HCT116 (cell line): Measurements from ENCODE around the gene IL3RA. TPM values are rescaled to one million over a fixed set of nuclear protein-coding genes. Genes with fewer than 3 reads are reported as not detected.

Experiments
- ATAC-seq: fragments of 200-7000 bp; cut with Tn5 transposase; 2 replicates; pipeline ENCODE4 v1.9.1; 2020; ENCODE audit warnings: mild to moderate bottlenecking, moderate library complexity
- BruUV-seq: library from RNA; stranded (reverse); fragments of 400-500 nt; replicated peaks from 2 replicates; lab custom pipeline; 2021; lab: Mats Ljungman, UMichigan
- CTCF ChIA-PET: fragments of 300-600 bp; sonication (Branson Sonifier 250); formaldehyde crosslinking; loops from one replicate; lab custom pipeline; 2021; ENCODE audit warnings: antibody characterized with exemption; lab: Charles Lee
- POLR2A ChIA-PET: fragments of 300-600, 350-600 bp; sonication (Branson Sonifier 250); formaldehyde crosslinking; loops from one replicate; lab custom pipeline; 2021; ENCODE audit warnings: antibody characterized with exemption; lab: Charles Lee
- RAD21 ChIA-PET, 2 experiments: fragments of 300-600 bp; sonication (Branson Sonifier 250); formaldehyde crosslinking; loops; one replicate each; lab custom pipeline; 2023; ENCODE audit warnings: low total read pairs in 2 of 2; ENCODE audit not compliant: uncharacterized antibody in 2 of 2, unreplicated experiment in 2 of 2, low non-redundant PET in 1 of 2; lab: Charles Lee
- DNase-seq: peaks from one replicate; pipeline ENCODE4 v3.0.0-alpha.2; 2010; ENCODE audit warnings: low read depth, low spot score
- H2AFZ ChIP-seq: fragments of 200-600 bp; shearing (Covaris generic), sonication (generic); 2 replicates; pipeline ENCODE4 v1.6.1; 2017; ENCODE audit warnings: low read depth, mixed run types, mixed read lengths, antibody characterized with exemption, low read length; ENCODE audit not compliant: poor library complexity, severe bottlenecking
- H3K27ac ChIP-seq: 2 replicates; pipeline ENCODE4 v1.5.1; 2012; ENCODE audit warnings: low read depth, low read length
- H3K27me3 ChIP-seq: fragments of 200-600 bp; sonication (generic); 2 replicates; pipeline ENCODE4 v1.6.1; 2016; ENCODE audit warnings: mixed run types, low read length, mixed read lengths; ENCODE audit not compliant: insufficient read depth
- H3K36me3 ChIP-seq, 2 experiments: fragments of 200-500 bp in 1 of 2; fragments of 200-600 bp in 1 of 2; sonication (Bioruptor generic) in 1 of 2; sonication (generic) in 1 of 2; 2 replicates each; pipeline versions ENCODE4 v1.5.1 to v1.6.1; 2014 to 2016; ENCODE audit warnings: low read length in 2 of 2, inconsistent platforms in 1 of 2, mixed read lengths in 1 of 2, mixed run types in 1 of 2; ENCODE audit not compliant: insufficient read depth in 2 of 2, control insufficient read depth in 1 of 2
- H3K4me1 ChIP-seq, 2 experiments: fragments of 200-600 bp in 1 of 2; sonication (generic) in 1 of 2; 2 replicates each; pipeline versions ENCODE4 v1.5.1 to v1.6.1; 2012 to 2017; ENCODE audit warnings: low read length in 2 of 2, inconsistent platforms in 1 of 2, mild to moderate bottlenecking in 1 of 2, mixed read lengths in 1 of 2, mixed run types in 1 of 2, moderate library complexity in 1 of 2; ENCODE audit not compliant: insufficient read depth in 2 of 2, control insufficient read depth in 1 of 2
- H3K4me2 ChIP-seq: fragments of 200-600 bp; sonication (generic); 2 replicates; pipeline ENCODE4 v1.6.1; 2017; ENCODE audit warnings: mixed run types, low read length, mixed read lengths
- H3K4me3 ChIP-seq, 2 experiments: fragments of 200-600 bp in 1 of 2; sonication (generic) in 1 of 2; replicated peaks in 1 of 2; 2 replicates each; pipeline ENCODE4 v1.5.1; 2011 to 2016; ENCODE audit warnings: low read length in 2 of 2, control low read depth in 1 of 2, low read depth in 1 of 2, mild to moderate bottlenecking in 1 of 2, mixed read lengths in 1 of 2, mixed run types in 1 of 2
- H3K79me2 ChIP-seq: fragments of 200-600 bp; sonication (generic); 2 replicates; pipeline ENCODE4 v1.6.1; 2017; ENCODE audit warnings: mild to moderate bottlenecking, mixed run types, low read length, moderate library complexity, mixed read lengths; ENCODE audit not compliant: insufficient read depth
- H3K9ac ChIP-seq: fragments of 200-600 bp; sonication (generic); 2 replicates; pipeline ENCODE4 v1.6.1; 2016; ENCODE audit warnings: low read length, mixed read lengths
- H3K9me2 ChIP-seq: fragments of 200-600 bp; sonication (generic), shearing (Covaris generic); 2 replicates; pipeline ENCODE4 v1.6.1; 2017; ENCODE audit warnings: mixed run types, mild to moderate bottlenecking, moderate library complexity; ENCODE audit not compliant: insufficient read depth
- H3K9me3 ChIP-seq, 2 experiments: fragments of 200-500 bp in 1 of 2; fragments of 200-600 bp in 1 of 2; sonication (Bioruptor generic) in 1 of 2; sonication (generic) in 1 of 2; 2 replicates each; pipeline ENCODE4 v1.6.1; 2014 to 2017; ENCODE audit warnings: low read length in 2 of 2, mixed read lengths in 2 of 2, inconsistent platforms in 1 of 2, low read depth in 1 of 2, mild to moderate bottlenecking in 1 of 2, mixed run types in 1 of 2, moderate library complexity in 1 of 2; ENCODE audit not compliant: control insufficient read depth in 1 of 2, insufficient read depth in 1 of 2
- H4K20me1 ChIP-seq: fragments of 200-600 bp; sonication (generic), shearing (Covaris generic); 2 replicates; pipeline ENCODE4 v1.6.1; 2017; ENCODE audit warnings: mixed run types, mild to moderate bottlenecking, moderate library complexity; ENCODE audit not compliant: insufficient read depth
- CBX3 ChIP-seq: IDR thresholded peaks from 2 replicates; pipeline ENCODE4 v1.6.1; 2012; ENCODE audit warnings: low read depth
- EGR1 ChIP-seq: IDR thresholded peaks from 2 replicates; pipeline ENCODE4 v1.6.1; 2012; ENCODE audit warnings: low read depth
- ELF1 ChIP-seq: IDR thresholded peaks from 2 replicates; pipeline ENCODE4 v1.6.1; 2012; ENCODE audit warnings: low read depth, borderline replicate concordance
- EZH2 ChIP-seq: fragments of 200-600 bp; sonication (generic); IDR thresholded peaks from 2 replicates; pipeline ENCODE4 v1.6.1; 2017; ENCODE audit warnings: antibody characterized with exemption, mixed run types
- POLR2A ChIP-seq: IDR thresholded peaks from 2 replicates; pipeline ENCODE4 v1.7.0; 2011; ENCODE audit warnings: borderline replicate concordance; ENCODE audit not compliant: insufficient read depth, insufficient read length; ENCODE audit errors: extremely low read depth
- POLR2AphosphoS5 ChIP-seq: IDR thresholded peaks from 2 replicates; pipeline ENCODE4 v1.6.1; 2011; ENCODE audit warnings: mild to moderate bottlenecking, low read depth, low read length, moderate library complexity
- RAD21 ChIP-seq: IDR thresholded peaks from 2 replicates; pipeline ENCODE4 v1.6.1; 2012; ENCODE audit warnings: low read depth, mild to moderate bottlenecking
- SIN3A ChIP-seq: IDR thresholded peaks from 2 replicates; pipeline ENCODE4 v1.6.1; 2012; ENCODE audit warnings: low read depth
- SP1 ChIP-seq: IDR thresholded peaks from 2 replicates; pipeline ENCODE4 v1.6.1; 2012; ENCODE audit warnings: low read depth
- ZFX ChIP-seq: fragments of 450-650 bp; IDR thresholded peaks from 2 replicates; pipeline ENCODE4 v1.6.1; 2017
- ZNF274 ChIP-seq: fragments of 200-500 bp; sonication (Bioruptor generic); IDR thresholded peaks from 2 replicates; pipeline ENCODE4 v1.6.1; 2014; ENCODE audit warnings: mild to moderate bottlenecking, low read depth, low read length, inconsistent platforms
- intact Hi-C: fragments of 100-400 bp; cut with micrococcal nuclease; formaldehyde crosslinking; loops from 2 replicates; pipeline ENCODE4 v1.10.0; 2022
- total RNA-seq: library from RNA; stranded (reverse); gene quantifications from one replicate; pipeline ENCODE4 v1.2.1, GENCODE V29; 2021; ENCODE audit not compliant: unreplicated experiment
- TF ChIP-seq, protein P1 (sequence below): IDR thresholded peaks from 2 replicates; pipeline ENCODE4 v1.6.1; 2011; ENCODE audit warnings: mild to moderate bottlenecking, low read length, moderate library complexity; ENCODE audit not compliant: insufficient replicate concordance; ENCODE audit errors: extremely low read depth
- TF ChIP-seq, protein P2 (sequence below), 3 experiments: fragments of 200-600 bp in 1 of 3; sonication (generic) in 1 of 3; IDR thresholded peaks in 2 of 3; conservative IDR thresholded peaks in 1 of 3; 2 replicates each; pipeline ENCODE4 v1.5.1; 2012 to 2017; ENCODE audit warnings: low read depth in 2 of 3, low read length in 2 of 3, antibody characterized with exemption in 1 of 3, borderline replicate concordance in 1 of 3, control low read depth in 1 of 3, mild to moderate bottlenecking in 1 of 3, mixed read lengths in 1 of 3, mixed run types in 1 of 3, moderate library complexity in 1 of 3; ENCODE audit not compliant: insufficient read depth in 1 of 3
- TF ChIP-seq, protein P3 (sequence below): IDR thresholded peaks from 2 replicates; pipeline ENCODE4 v1.6.1; 2012

The IL3RA gene
- total RNA-seq, 1 experiment from 2014 or later: not detected

DNA sequence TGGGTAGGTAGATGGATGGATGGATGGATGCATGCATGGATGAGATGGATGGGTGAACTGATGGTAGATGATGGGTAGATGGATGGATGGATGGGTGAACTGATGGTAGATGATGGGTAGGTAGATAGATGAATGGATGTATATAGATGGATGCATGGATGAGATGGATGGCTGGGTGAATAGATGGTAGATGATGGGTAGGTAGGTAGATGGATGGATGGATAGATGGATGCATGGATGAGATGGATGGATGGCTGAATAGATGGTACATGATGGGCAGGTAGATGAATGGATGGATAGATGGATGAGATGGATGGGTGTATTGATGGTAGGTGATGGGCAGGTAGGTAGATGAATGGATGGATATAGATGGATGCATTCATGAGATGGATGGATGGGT lies 70.5 kb downstream of the IL3RA start:
- Histone ChIP-seq H3K36me3 (peaks cover 6 to 35% of the 10 kb centered on the region in 2 experiments; a peak in 2 of 4 replicates), H3K27ac (no peak overlapping the region), H3K27me3 (no peaks in the 10 kb centered on the region), H2AFZ (no peak overlapping the region), H3K79me2 (no peaks in the 10 kb centered on the region), H4K20me1 (no peaks in the 10 kb centered on the region), H3K9ac (no peak overlapping the region), H3K4me2 (no peak overlapping the region), H3K4me1 (no peaks in the 10 kb centered on the region), H3K9me2 (no peaks in the 10 kb centered on the region), H3K4me3 (no peak overlapping the region), H3K9me3 (no peaks in the 10 kb centered on the region)
- ChIA-PET RAD21 (no interaction called here), POLR2A (no interaction called here), CTCF (no interaction called here)
- intact Hi-C loops: no loop called here
- BruUV-seq: no TSS peak
- TF ChIP-seq, protein P1, sequence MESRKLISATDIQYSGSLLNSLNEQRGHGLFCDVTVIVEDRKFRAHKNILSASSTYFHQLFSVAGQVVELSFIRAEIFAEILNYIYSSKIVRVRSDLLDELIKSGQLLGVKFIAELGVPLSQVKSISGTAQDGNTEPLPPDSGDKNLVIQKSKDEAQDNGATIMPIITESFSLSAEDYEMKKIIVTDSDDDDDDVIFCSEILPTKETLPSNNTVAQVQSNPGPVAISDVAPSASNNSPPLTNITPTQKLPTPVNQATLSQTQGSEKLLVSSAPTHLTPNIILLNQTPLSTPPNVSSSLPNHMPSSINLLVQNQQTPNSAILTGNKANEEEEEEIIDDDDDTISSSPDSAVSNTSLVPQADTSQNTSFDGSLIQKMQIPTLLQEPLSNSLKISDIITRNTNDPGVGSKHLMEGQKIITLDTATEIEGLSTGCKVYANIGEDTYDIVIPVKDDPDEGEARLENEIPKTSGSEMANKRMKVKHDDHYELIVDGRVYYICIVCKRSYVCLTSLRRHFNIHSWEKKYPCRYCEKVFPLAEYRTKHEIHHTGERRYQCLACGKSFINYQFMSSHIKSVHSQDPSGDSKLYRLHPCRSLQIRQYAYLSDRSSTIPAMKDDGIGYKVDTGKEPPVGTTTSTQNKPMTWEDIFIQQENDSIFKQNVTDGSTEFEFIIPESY: no peak
- no peak for TF ChIP-seq SP1
- no peak for TF ChIP-seq CBX3
- no peak for TF ChIP-seq ZFX
- TF ChIP-seq SIN3A: no peak
- TF ChIP-seq EZH2: no peak
- DNase-seq (no peak), ATAC-seq (no peak)

DNA sequence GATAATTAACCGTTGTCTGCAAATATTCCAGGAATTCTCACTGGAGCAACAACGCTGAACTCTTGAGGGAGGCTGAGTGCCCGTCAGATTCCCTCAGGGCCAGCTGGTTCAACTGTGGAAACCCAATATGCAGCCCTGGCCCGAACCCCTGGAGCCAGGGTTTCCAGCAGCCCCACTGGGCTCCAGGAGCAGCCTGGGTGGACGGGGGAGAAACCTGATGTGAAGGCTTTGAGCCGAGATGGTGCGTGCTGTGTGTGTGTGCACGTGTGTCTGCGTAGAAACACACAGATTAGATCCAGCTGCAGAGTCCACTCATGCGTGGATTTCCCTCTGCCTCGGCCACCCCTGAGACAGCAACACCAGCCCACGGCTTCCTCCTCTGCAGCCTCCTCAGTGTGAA lies 74.7 kb downstream of the IL3RA start:
- no peaks in the 10 kb centered on the region for H3K9me2 ChIP-seq
- POLR2A ChIA-PET: no interaction called here
- no peaks in the 10 kb centered on the region for H3K27me3 ChIP-seq
- TF ChIP-seq, protein P2, sequence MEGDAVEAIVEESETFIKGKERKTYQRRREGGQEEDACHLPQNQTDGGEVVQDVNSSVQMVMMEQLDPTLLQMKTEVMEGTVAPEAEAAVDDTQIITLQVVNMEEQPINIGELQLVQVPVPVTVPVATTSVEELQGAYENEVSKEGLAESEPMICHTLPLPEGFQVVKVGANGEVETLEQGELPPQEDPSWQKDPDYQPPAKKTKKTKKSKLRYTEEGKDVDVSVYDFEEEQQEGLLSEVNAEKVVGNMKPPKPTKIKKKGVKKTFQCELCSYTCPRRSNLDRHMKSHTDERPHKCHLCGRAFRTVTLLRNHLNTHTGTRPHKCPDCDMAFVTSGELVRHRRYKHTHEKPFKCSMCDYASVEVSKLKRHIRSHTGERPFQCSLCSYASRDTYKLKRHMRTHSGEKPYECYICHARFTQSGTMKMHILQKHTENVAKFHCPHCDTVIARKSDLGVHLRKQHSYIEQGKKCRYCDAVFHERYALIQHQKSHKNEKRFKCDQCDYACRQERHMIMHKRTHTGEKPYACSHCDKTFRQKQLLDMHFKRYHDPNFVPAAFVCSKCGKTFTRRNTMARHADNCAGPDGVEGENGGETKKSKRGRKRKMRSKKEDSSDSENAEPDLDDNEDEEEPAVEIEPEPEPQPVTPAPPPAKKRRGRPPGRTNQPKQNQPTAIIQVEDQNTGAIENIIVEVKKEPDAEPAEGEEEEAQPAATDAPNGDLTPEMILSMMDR (IDR thresholded peaks at IDR 0.05 in 2 of 3, conservative IDR thresholded peaks at IDR 0.05 in 1 of 3; ENCODE audit: borderline replicate concordance in 1 of 3, insufficient read depth in 1 of 3, low read depth in 2 of 3, low read length in 2 of 3): no peak
- no peak for TF ChIP-seq CBX3
- no peak for TF ChIP-seq EGR1
- no peak for TF ChIP-seq RAD21
- TF ChIP-seq ZNF274: no peak
- TF ChIP-seq ZFX: no peak
- TF ChIP-seq SIN3A: no peak
- TF ChIP-seq ELF1: no peak
- no peak for TF ChIP-seq POLR2A
- TF ChIP-seq, protein P3, sequence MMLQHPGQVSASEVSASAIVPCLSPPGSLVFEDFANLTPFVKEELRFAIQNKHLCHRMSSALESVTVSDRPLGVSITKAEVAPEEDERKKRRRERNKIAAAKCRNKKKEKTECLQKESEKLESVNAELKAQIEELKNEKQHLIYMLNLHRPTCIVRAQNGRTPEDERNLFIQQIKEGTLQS: no peak
- TF ChIP-seq SP1: no peak
- TF ChIP-seq POLR2AphosphoS5: no peak
- TF ChIP-seq, all 23 proteins: peak for 0
- Histone ChIP-seq H3K4me1 (no peaks in the 10 kb centered on the region), H3K4me3 (no peak overlapping the region), H3K9me3 (no peaks in the 10 kb centered on the region), H3K27ac (no peak overlapping the region), H4K20me1 (no peaks in the 10 kb centered on the region), H3K79me2 (no peaks in the 10 kb centered on the region), H3K36me3 (peaks cover 2 to 18% of the 10 kb centered on the region in 2 experiments; a peak in 2 of 4 replicates), H2AFZ (no peak overlapping the region), H3K4me2 (no peak overlapping the region), H3K9ac (no peak overlapping the region)
- ATAC-seq: no peak
- CTCF ChIA-PET: no interaction called here
- BruUV-seq: no TSS peak
- RAD21 ChIA-PET: no interaction called here
- intact Hi-C loops: no loop called here
- no peak for DNase-seq
